RPMI8226 (cell line): ENCODE data around the gene BNIP3.
A peak's percentile ranks its signal among the peaks of the same experiment; 100 is the strongest.
"Not testable (repeated sequence)": the region's sequence is repeated elsewhere in the genome, so short reads cannot be mapped to it uniquely, and the experiment has no call there.

Experiments used
- DNase-seq: peaks from one replicate; pipeline ENCODE4 v3.0.0-alpha.2; 2015

Gene BNIP3

GRCh38 chr10:132001238-132001972 lies 19.7 kb upstream of the BNIP3 start:
- DNase-seq: no peak

DNA sequence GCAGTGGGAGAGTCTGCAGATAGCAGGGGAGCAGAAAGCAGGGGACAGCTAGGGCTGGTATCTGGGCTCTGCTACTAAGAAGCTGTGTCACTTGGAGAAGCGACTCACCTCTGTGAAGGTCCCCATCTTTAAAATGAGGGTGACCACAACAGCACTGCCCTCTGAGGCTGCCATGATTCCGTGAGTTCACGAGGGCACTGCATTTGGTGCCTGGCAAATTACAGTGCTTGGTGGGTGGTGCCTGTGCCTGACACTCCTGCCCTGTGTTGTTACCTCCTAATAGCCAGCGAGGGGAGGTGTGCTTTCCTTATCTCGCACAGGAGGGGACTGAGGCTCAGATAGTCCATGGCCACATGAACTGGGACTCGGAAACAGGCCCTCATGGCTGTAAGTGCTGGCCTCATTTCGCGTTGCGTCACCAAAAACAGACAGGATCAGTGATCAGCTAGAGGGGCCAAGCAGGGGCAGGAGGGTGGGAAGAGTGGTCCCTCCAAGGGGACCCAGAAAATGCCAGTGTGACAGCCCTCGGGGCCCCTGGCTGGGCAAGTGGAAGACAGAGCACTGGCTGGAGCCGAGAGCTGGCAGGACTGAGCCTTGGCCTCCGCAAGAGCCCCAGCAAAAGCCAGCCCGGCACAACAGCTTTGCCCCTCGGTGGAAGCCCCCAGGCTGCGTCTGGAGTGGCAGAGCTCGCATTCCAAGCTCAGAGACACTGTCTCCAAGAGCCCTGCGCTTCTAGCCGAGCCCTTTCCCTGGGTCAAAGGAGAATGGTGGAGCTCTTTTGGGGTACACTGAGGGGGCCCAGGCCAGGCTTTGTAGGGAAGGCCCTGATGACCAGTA lies 17.3 kb upstream of the BNIP3 start:
- no peak for DNase-seq

GRCh38 chr10:131998050-131998844 lies 16.5 kb upstream of the BNIP3 start:
- DNase-seq: no peak

- DNase-seq: no peak
Measured at GRCh38 chr10:131997366-131998049, 15.8 kb upstream of the BNIP3 start.

GRCh38 chr10:131996466-131997365 lies 15.0 kb upstream of the BNIP3 start:
- no peak for DNase-seq

DNA sequence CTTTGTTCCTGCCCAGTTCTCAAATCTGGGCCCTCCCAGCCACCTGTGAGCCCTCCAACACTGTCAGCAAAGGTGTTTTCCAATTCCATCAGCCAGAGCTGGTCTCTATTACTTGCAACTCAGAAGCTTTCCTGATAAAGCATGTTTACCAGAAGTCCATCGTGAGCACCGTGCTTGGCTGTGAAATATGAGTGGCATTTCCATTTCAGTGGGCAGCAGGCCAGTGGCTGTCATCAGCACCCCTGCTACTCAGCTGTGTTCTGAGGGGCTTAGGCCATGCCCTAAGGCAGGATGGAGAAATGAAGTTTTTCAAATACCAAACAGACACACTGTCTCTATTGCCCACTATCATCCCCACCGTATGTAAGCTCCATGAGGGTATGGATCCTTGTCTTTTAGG lies 12.7 kb upstream of the BNIP3 start:
- DNase-seq: no peak

DNA sequence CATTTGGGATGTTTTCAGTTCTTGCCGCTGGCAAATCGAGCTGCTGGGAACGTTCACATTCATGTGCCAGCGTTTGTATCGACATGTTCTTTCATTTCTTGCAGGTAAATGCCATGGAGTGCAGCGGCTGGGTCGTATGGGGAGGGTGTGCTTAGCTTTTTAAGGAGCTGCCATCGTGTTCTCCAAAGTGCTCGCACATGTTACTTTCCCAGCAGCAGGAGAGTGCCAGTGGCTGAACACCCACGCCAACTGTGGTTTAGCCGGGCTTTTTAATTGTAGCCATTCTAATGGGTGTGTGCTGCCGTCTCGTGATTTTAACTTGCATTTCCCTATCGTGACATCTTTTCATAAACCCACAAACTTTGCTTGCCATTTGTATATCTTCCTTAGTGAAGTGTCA lies 11.6 kb upstream of the BNIP3 start:
- DNase-seq: no peak

DNA sequence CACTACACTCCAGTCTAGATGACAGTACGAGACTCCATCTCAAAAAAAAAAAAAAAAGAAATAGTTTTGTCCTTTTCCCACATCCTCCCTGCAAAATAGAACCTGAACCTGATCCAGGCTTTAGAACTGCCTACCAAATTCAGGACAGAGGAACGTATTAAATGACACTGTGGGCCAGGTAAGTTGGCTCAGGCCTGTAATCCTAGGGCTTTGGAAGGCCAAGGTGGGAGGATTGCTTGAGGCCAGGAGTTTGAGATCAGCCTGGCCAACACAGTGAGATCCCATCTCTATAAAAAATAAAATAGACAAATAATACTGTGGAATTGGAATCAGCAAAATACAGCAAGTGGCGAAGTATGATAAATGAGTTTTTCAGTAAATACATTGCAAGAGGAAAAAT lies 10.0 kb upstream of the BNIP3 start:
- no peak for DNase-seq

GRCh38 chr10:131987786-131988185 lies 6.1 kb upstream of the BNIP3 start:
- DNase-seq: not testable (repeated sequence)

DNA sequence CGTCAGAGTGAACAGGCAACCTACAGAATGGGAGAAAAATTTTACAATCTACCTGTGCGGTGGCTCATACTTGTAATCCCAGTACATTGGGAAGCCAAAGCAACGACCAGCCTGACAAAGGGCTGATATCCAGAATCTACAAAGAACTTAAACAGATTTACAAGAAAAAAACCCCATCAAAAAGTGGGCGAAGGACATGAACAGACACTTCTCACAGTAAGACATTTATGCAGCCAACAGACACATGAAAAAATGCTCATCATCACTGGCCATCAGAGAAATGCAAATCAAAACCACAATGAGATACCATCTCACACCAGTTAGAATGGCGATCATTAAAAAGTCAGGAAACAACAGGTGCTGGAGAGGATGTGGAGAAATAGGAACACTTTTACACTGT lies 5.6 kb upstream of the BNIP3 start:
- not testable (repeated sequence) for DNase-seq

- not testable (repeated sequence) for DNase-seq
Measured at GRCh38 chr10:131986851-131987250, 5.1 kb upstream of the BNIP3 start.

DNA sequence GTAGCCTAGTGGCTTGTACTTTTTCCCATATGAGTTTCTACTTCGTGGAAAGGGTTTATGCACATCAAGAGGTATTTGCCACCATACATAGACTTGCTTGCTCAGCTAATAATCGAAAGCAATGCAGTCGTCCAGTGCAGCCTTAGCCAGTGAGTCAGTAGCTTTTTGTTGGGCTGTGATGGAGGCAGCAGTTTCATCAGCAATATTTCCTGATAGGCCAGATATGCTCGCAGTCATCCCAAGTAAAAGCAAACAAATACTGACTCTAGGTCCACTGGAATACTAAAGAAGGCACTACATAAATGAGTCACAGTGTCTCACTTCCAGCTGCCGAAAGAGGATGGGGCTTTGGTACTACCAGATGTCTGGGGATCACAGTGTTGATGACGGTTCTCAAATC lies 2.1 kb upstream of the BNIP3 start:
- no peak for DNase-seq

DNA sequence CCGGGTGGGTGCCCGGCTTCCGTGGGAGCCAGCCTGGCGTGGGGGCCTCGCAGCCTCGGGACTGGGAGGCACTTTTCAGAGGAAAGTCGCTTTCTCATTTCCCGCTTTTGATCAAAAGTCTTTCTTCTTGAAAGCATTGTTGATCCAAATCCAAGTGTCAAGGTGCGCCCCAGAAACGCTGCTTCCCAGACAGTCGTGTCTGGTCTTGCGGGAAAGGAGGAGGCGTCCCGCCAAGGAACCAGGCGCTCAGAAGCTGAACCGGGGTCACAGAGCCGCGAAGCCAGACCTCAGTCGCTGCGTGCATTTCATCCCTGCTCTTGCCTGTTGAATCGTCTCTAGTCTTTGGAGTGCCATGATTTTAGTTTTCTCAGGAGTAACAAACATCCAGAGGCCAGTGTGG lies 1.1 kb upstream of the BNIP3 start:
- no peak for DNase-seq

GRCh38 chr10:131982185-131982756 lies 548 bp upstream of the BNIP3 start:
- no peak for DNase-seq

GRCh38 chr10:131980761-131981428 lies 828 bp downstream of the BNIP3 start:
- peak; percentile 18 for DNase-seq

DNA sequence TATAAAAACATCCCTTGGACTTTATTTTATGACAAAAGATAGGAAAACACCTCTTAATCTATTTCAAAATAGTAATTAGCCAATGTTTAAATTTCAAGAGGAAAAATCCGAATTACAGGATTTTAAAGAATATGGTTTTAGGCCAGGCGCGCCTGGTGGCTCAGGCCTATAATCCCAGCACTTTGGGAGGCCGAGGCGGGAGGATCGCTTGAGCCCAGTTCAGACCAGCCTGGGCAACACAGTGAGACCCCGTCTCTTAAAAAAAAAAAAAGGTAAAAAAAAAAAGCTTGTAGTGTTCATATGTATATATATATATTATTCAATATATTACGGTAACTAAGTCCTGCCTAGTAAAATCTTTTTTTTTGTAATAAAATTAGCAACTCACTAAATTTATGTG lies 1.4 kb downstream of the BNIP3 start:
- DNase-seq: no peak

- no peak for DNase-seq
Measured at GRCh38 chr10:131979821-131980270, 1.9 kb downstream of the BNIP3 start.

- DNase-seq: no peak
Measured at GRCh38 chr10:131979336-131979735, 2.4 kb downstream of the BNIP3 start.

DNA sequence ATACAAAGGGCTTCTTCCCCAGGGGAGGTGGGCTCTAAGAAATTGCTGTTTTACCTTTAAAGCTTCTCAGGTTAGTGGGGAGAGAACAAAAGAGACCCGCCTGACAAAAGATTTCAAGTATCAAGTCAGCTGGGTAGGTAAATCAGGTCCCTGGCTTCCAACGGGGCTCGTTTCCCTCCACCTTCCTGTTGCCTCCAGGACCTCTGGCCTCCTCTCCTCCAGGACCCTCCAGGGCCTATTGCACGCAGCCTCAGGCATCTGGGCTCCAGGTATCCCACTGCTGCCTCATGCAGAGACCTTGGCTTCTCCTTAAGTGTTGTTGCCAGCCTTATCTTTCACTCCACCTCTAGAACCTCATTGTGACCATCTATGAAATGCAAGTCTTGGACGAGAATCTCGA lies 2.9 kb downstream of the BNIP3 start:
- no peak for DNase-seq

- DNase-seq: no peak
Measured at GRCh38 chr10:131978366-131978765, 3.4 kb downstream of the BNIP3 start.
